Neural cell (in vitro differentiated cells): ENCODE measurements around the gene ACOT8.

Experiments
- EP300 ChIP-seq: fragments of 450-650 bp; conservative IDR thresholded peaks from 2 replicates; pipeline ENCODE4 v1.6.1; 2014; ENCODE audit warnings: antibody characterized with exemption, mild to moderate bottlenecking, moderate library complexity; ENCODE audit not compliant: poor library complexity, severe bottlenecking
- POLR2AphosphoS5 ChIP-seq: IDR thresholded peaks from 2 replicates; pipeline ENCODE4 v1.6.1; 2012
- RAD21 ChIP-seq: fragments of 450-650 bp; conservative IDR thresholded peaks from 2 replicates; pipeline ENCODE4 v1.6.1; 2014; ENCODE audit warnings: antibody characterized with exemption, mild to moderate bottlenecking, moderate library complexity
- SMC3 ChIP-seq: fragments of 450-650 bp; conservative IDR thresholded peaks from 2 replicates; pipeline ENCODE4 v1.6.1; 2014; ENCODE audit warnings: antibody characterized with exemption, mild to moderate bottlenecking, moderate library complexity; ENCODE audit not compliant: poor library complexity
- TAF1 ChIP-seq: IDR thresholded peaks from 2 replicates; pipeline ENCODE4 v1.6.1; 2012; ENCODE audit warnings: low read depth
- TF ChIP-seq, protein P1 (sequence below): fragments of 450-650 bp; IDR thresholded peaks from 2 replicates; pipeline ENCODE4 v1.5.1; 2014; ENCODE audit warnings: antibody characterized with exemption, mild to moderate bottlenecking, moderate library complexity; ENCODE audit not compliant: poor library complexity, severe bottlenecking

DNA sequence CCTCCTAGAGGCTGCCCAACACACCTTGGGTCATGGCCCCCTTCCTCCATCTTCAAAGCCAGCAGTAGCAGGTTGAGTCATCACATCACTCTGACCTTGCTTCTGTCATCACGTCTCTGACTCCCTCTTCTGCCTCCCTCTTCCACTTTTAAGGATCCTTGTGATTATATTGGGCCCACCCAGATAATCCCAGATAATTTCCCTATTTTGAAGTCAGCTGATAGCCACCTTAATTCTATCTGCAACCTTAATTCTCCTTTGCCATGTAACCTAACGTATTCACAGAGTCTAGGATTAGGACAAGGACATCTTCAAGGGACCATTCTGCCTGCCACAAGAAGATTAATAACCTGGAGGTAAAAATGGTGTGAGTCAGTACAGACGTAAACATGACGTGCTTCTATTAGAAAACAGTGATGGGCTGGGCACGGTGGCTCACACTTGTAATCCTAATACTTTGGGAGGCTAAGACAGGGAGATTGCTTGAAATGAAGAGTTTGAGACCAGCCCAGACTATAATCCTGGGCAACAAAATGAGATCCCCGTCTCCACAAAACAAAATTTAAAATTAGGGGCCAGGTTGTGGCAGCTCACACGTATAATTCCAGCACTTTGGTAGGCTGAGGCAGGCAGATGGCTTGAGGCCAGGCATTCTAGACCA, 3.5 kb upstream of the ACOT8 start:
- TF ChIP-seq RAD21 (no peak), EP300 (no peak), POLR2AphosphoS5 (no peak), SMC3 (no peak), TAF1 (no peak)
- TF ChIP-seq, protein P1, sequence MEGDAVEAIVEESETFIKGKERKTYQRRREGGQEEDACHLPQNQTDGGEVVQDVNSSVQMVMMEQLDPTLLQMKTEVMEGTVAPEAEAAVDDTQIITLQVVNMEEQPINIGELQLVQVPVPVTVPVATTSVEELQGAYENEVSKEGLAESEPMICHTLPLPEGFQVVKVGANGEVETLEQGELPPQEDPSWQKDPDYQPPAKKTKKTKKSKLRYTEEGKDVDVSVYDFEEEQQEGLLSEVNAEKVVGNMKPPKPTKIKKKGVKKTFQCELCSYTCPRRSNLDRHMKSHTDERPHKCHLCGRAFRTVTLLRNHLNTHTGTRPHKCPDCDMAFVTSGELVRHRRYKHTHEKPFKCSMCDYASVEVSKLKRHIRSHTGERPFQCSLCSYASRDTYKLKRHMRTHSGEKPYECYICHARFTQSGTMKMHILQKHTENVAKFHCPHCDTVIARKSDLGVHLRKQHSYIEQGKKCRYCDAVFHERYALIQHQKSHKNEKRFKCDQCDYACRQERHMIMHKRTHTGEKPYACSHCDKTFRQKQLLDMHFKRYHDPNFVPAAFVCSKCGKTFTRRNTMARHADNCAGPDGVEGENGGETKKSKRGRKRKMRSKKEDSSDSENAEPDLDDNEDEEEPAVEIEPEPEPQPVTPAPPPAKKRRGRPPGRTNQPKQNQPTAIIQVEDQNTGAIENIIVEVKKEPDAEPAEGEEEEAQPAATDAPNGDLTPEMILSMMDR, result no peak
